WERI-Rb-1 (cell line): ENCODE data around the gene CORIN.

Source experiments
- DNase-seq: peaks from one replicate; pipeline ENCODE4 v3.0.0-alpha.2; 2020
- H3K27ac ChIP-seq: fragments of 250-450 bp; sonication (Bioruptor Pico); 2 replicates; pipeline ENCODE4 v1.5.1; 2020; ENCODE audit warnings: mild to moderate bottlenecking, moderate library complexity
- H3K27me3 ChIP-seq: fragments of 250-450 bp; sonication (Bioruptor Pico); 2 replicates; pipeline ENCODE4 v1.5.1; 2021; ENCODE audit warnings: mild to moderate bottlenecking, low read depth, moderate library complexity; ENCODE audit not compliant: insufficient read depth, severe bottlenecking
- H3K36me3 ChIP-seq: fragments of 250-450 bp; sonication (Bioruptor Pico); 2 replicates; pipeline ENCODE4 v1.5.1; 2020; ENCODE audit warnings: mild to moderate bottlenecking, moderate library complexity
- H3K4me3 ChIP-seq: 2 replicates; pipeline ENCODE4 v1.5.1; 2011; ENCODE audit warnings: low read depth, mild to moderate bottlenecking, control low read depth, low read length
- H3K9me3 ChIP-seq: fragments of 250-450 bp; sonication (Bioruptor Pico); 2 replicates; pipeline ENCODE4 v1.5.1; 2021; ENCODE audit warnings: mild to moderate bottlenecking, moderate library complexity; ENCODE audit not compliant: severe bottlenecking
- CTCF ChIP-seq: IDR thresholded peaks from 2 replicates; pipeline ENCODE4 v1.5.1; 2011; ENCODE audit warnings: low read depth, mild to moderate bottlenecking, control low read depth, inconsistent platforms, low read length

CORIN gene

GRCh38 chr4:47741200-47741599 is 96.7 kb downstream of the CORIN start:
- Histone ChIP-seq H3K36me3 (no peaks in the 10 kb centered on the region), H3K9me3 (peaks cover 12% of the 10 kb centered on the region), H3K27ac (no peak overlapping the region), H3K27me3 (no peaks in the 10 kb centered on the region), H3K4me3 (no peak overlapping the region)
- no peak for TF ChIP-seq CTCF
- DNase-seq: no peak

GRCh38 chr4:47737326-47737725 is 100.5 kb downstream of the CORIN start:
- Histone ChIP-seq H3K27ac (no peak overlapping the region), H3K36me3 (no peaks in the 10 kb centered on the region), H3K9me3 (peaks cover 8% of the 10 kb centered on the region), H3K27me3 (no peaks in the 10 kb centered on the region), H3K4me3 (no peak overlapping the region)
- DNase-seq: no peak
- no peak for TF ChIP-seq CTCF

GRCh38 chr4:47736555-47736954 is 101.3 kb downstream of the CORIN start:
- Histone ChIP-seq H3K27ac (no peak overlapping the region), H3K9me3 (peaks cover 8% of the 10 kb centered on the region), H3K4me3 (no peak overlapping the region), H3K27me3 (no peaks in the 10 kb centered on the region), H3K36me3 (no peaks in the 10 kb centered on the region)
- no peak for TF ChIP-seq CTCF
- no peak for DNase-seq

- no peak for TF ChIP-seq CTCF
- no peak for DNase-seq
- Histone ChIP-seq H3K9me3 (peaks cover 8% of the 10 kb centered on the region), H3K36me3 (no peaks in the 10 kb centered on the region), H3K4me3 (no peak overlapping the region), H3K27me3 (no peaks in the 10 kb centered on the region), H3K27ac (no peak overlapping the region)
Measured at GRCh38 chr4:47736146-47736545, 101.7 kb downstream of the CORIN start.

- H3K9me3 ChIP-seq: peaks cover 3% of the 10 kb centered on the region
- H3K27me3 ChIP-seq: no peaks in the 10 kb centered on the region
- H3K27ac ChIP-seq: no peak overlapping the region; the same call in 1 of the 2 replicates
- no peak for TF ChIP-seq CTCF
- DNase-seq: no peak
- no peaks in the 10 kb centered on the region for H3K36me3 ChIP-seq
- no peak overlapping the region for H3K4me3 ChIP-seq
Measured at GRCh38 chr4:47733302-47734175, 104.3 kb downstream of the CORIN start.

GRCh38 chr4:47731182-47731581 is 106.7 kb downstream of the CORIN start:
- Histone ChIP-seq H3K9me3 (no peaks in the 10 kb centered on the region), H3K27me3 (no peaks in the 10 kb centered on the region), H3K36me3 (no peaks in the 10 kb centered on the region), H3K27ac (no peak overlapping the region), H3K4me3 (no peak overlapping the region)
- DNase-seq: no peak
- TF ChIP-seq CTCF: no peak
